T-helper 17 cell (primary cell): ENCODE measurements around the gene UXS1. TPM values are rescaled to one million over a fixed set of nuclear protein-coding genes. Genes with fewer than 3 reads are reported as not detected.

Experiments
- ATAC-seq: fragments of 150-1000 bp; cut with Tn5 transposase; 2 replicates; pipeline ENCODE4 v1.10.0; 2021; ENCODE audit warnings: mild to moderate bottlenecking, moderate library complexity
- DNase-seq, 3 donors: peaks; one replicate each; pipeline versions ENCODE4 v3.0.0 to v3.0.0-alpha.2; 2020 to 2021
- H3K9me3 ChIP-seq: one replicate; pipeline ENCODE4 v1.7.0; 2013; ENCODE audit warnings: low read length, mild to moderate bottlenecking; ENCODE audit not compliant: control insufficient read depth, poor library complexity, severe bottlenecking
- H3K27ac Mint-ChIP-seq: one replicate; pipeline ENCODE4 v1.8.0; 2022; ENCODE audit warnings: mild to moderate bottlenecking, moderate library complexity, mixed read lengths
- H3K27me3 Mint-ChIP-seq: one replicate; pipeline ENCODE4 v1.8.0; 2022; ENCODE audit warnings: mixed read lengths
- H3K36me3 Mint-ChIP-seq: one replicate; pipeline ENCODE4 v1.8.0; 2022; ENCODE audit warnings: low read depth, mixed read lengths
- H3K4me1 Mint-ChIP-seq: one replicate; pipeline ENCODE4 v1.8.0; 2022; ENCODE audit warnings: mild to moderate bottlenecking, mixed read lengths
- H3K4me3 Mint-ChIP-seq: one replicate; pipeline ENCODE4 v1.8.0; 2022; ENCODE audit warnings: mild to moderate bottlenecking, moderate library complexity, mixed read lengths
- total RNA-seq, 4 donors: library from RNA in 2 of 4; stranded (reverse) in 2 of 4; gene quantifications; one replicate each; pipeline ENCODE4 v1.2.3 and lab custom pipeline; 2022 to 2026

Gene UXS1
- total RNA-seq, 2 donors from 2014 or later, result 96.4 to 106 TPM

GRCh38 chr2:106115665-106116064, 78.4 kb downstream of the UXS1 start:
- peak overlapping the region; percentile 62 for H3K27ac Mint-ChIP-seq
- H3K36me3 Mint-ChIP-seq, result peaks cover 7% of the 10 kb centered on the region
- H3K4me3 Mint-ChIP-seq, result no peak overlapping the region
- peaks cover 16% of the 10 kb centered on the region for H3K4me1 Mint-ChIP-seq
- ATAC-seq (no peak), DNase-seq (no peak)
- H3K9me3 ChIP-seq, result no peaks in the 10 kb centered on the region
- no peaks in the 10 kb centered on the region for H3K27me3 Mint-ChIP-seq

- H3K9me3 ChIP-seq, result no peaks in the 10 kb centered on the region
- no peak for DNase-seq
- no peak for ATAC-seq
- no peaks in the 10 kb centered on the region for H3K27me3 Mint-ChIP-seq
- H3K4me1 Mint-ChIP-seq, result peaks cover 16% of the 10 kb centered on the region
- H3K36me3 Mint-ChIP-seq, result peaks cover 8% of the 10 kb centered on the region
- H3K4me3 Mint-ChIP-seq, result no peak overlapping the region
- peak overlapping the region; percentile 62 for H3K27ac Mint-ChIP-seq
Observed at GRCh38 chr2:106115250-106115649, 78.9 kb downstream of the UXS1 start.

GRCh38 chr2:106114166-106114565, 79.9 kb downstream of the UXS1 start:
- Mint-ChIP-seq H3K4me3 (no peak overlapping the region), H3K36me3 (peaks cover 8% of the 10 kb centered on the region), H3K4me1 (peaks cover 19% of the 10 kb centered on the region), H3K27ac (no peak overlapping the region), H3K27me3 (no peaks in the 10 kb centered on the region)
- no peak for DNase-seq
- no peaks in the 10 kb centered on the region for H3K9me3 ChIP-seq
- ATAC-seq, result no peak

GRCh38 chr2:106113361-106113966, 80.6 kb downstream of the UXS1 start:
- H3K36me3 Mint-ChIP-seq, result peaks cover 8% of the 10 kb centered on the region
- H3K4me3 Mint-ChIP-seq, result no peak overlapping the region

GRCh38 chr2:106111882-106112571, 82.1 kb downstream of the UXS1 start:
- Mint-ChIP-seq H3K4me1 (peaks cover 18% of the 10 kb centered on the region), H3K27ac (peak overlapping the region; percentile 67), H3K36me3 (peaks cover 8% of the 10 kb centered on the region), H3K27me3 (no peaks in the 10 kb centered on the region), H3K4me3 (no peak overlapping the region)
- no peaks in the 10 kb centered on the region for H3K9me3 ChIP-seq
- ATAC-seq (no peak), DNase-seq (no peak)

More at GRCh38 chr2:106113361-106113966, 80.6 kb downstream of the UXS1 start:
- ATAC-seq (no peak), DNase-seq (no peak)
- Mint-ChIP-seq H3K27me3 (no peaks in the 10 kb centered on the region), H3K27ac (peak overlapping the region; percentile 68), H3K4me1 (peaks cover 17% of the 10 kb centered on the region)
- no peaks in the 10 kb centered on the region for H3K9me3 ChIP-seq

GRCh38 chr2:106109675-106110424, 84.3 kb downstream of the UXS1 start:
- DNase-seq (no peak), ATAC-seq (no peak)
- no peak overlapping the region for H3K4me3 Mint-ChIP-seq
- H3K27ac Mint-ChIP-seq, result no peak overlapping the region
- peaks cover 18% of the 10 kb centered on the region for H3K4me1 Mint-ChIP-seq
- no peaks in the 10 kb centered on the region for H3K9me3 ChIP-seq
- no peaks in the 10 kb centered on the region for H3K27me3 Mint-ChIP-seq
- peaks cover 8% of the 10 kb centered on the region for H3K36me3 Mint-ChIP-seq

- no peaks in the 10 kb centered on the region for H3K9me3 ChIP-seq
- Mint-ChIP-seq H3K4me1 (peaks cover 20% of the 10 kb centered on the region), H3K36me3 (peaks cover 8% of the 10 kb centered on the region), H3K27me3 (no peaks in the 10 kb centered on the region), H3K27ac (no peak overlapping the region), H3K4me3 (no peak overlapping the region)
- DNase-seq (no peak), ATAC-seq (no peak)
Observed at GRCh38 chr2:106108791-106109190, 85.3 kb downstream of the UXS1 start.

- peaks cover 8% of the 10 kb centered on the region for H3K36me3 Mint-ChIP-seq
- no peaks in the 10 kb centered on the region for H3K9me3 ChIP-seq
- no peak overlapping the region for H3K27ac Mint-ChIP-seq
- H3K4me3 Mint-ChIP-seq, result no peak overlapping the region
- no peak for DNase-seq
- ATAC-seq, result no peak
- no peaks in the 10 kb centered on the region for H3K27me3 Mint-ChIP-seq
- H3K4me1 Mint-ChIP-seq, result peaks cover 20% of the 10 kb centered on the region
Observed at GRCh38 chr2:106108351-106108750, 85.8 kb downstream of the UXS1 start.

- peak; percentile 85 for ATAC-seq
- Mint-ChIP-seq H3K4me3 (no peak overlapping the region), H3K4me1 (peaks cover 20% of the 10 kb centered on the region), H3K27ac (no peak overlapping the region), H3K36me3 (peaks cover 8% of the 10 kb centered on the region), H3K27me3 (no peaks in the 10 kb centered on the region)
- peak in 2 of 3 donors; percentile 31 to 36 for DNase-seq
- no peaks in the 10 kb centered on the region for H3K9me3 ChIP-seq
Observed at GRCh38 chr2:106107509-106108131, 86.5 kb downstream of the UXS1 start.

- H3K9me3 ChIP-seq, result no peaks in the 10 kb centered on the region
- ATAC-seq (peak; percentile 41), DNase-seq (no peak)
- Mint-ChIP-seq H3K36me3 (peaks cover 8% of the 10 kb centered on the region), H3K27ac (no peak overlapping the region), H3K4me3 (no peak overlapping the region), H3K4me1 (peaks cover 20% of the 10 kb centered on the region), H3K27me3 (no peaks in the 10 kb centered on the region)
Observed at GRCh38 chr2:106106622-106107508, 87.2 kb downstream of the UXS1 start.

GRCh38 chr2:106105151-106105922, 88.8 kb downstream of the UXS1 start:
- no peak for DNase-seq
- H3K4me1 Mint-ChIP-seq, result peaks cover 14% of the 10 kb centered on the region
- H3K36me3 Mint-ChIP-seq, result no peaks in the 10 kb centered on the region
- H3K4me3 Mint-ChIP-seq, result no peak overlapping the region
- H3K27ac Mint-ChIP-seq, result no peak overlapping the region
- no peaks in the 10 kb centered on the region for H3K9me3 ChIP-seq
- ATAC-seq, result no peak
- H3K27me3 Mint-ChIP-seq, result no peaks in the 10 kb centered on the region
